22Rv1 (cell line): ENCODE measurements around the gene SELENON.
A peak's percentile ranks its signal among the peaks of the same experiment; 100 is the strongest.

ENCODE experiments used
- ZFX ChIP-seq: fragments of 450-650 bp; IDR thresholded peaks from 2 replicates; pipeline ENCODE4 v1.6.1; 2017; ENCODE audit warnings: antibody characterized with exemption, borderline replicate concordance
- TF ChIP-seq, protein P1 (sequence below): fragments of 450-650 bp; IDR thresholded peaks from 2 replicates; pipeline ENCODE4 v1.5.1; 2017; ENCODE audit warnings: mild to moderate bottlenecking

DNA sequence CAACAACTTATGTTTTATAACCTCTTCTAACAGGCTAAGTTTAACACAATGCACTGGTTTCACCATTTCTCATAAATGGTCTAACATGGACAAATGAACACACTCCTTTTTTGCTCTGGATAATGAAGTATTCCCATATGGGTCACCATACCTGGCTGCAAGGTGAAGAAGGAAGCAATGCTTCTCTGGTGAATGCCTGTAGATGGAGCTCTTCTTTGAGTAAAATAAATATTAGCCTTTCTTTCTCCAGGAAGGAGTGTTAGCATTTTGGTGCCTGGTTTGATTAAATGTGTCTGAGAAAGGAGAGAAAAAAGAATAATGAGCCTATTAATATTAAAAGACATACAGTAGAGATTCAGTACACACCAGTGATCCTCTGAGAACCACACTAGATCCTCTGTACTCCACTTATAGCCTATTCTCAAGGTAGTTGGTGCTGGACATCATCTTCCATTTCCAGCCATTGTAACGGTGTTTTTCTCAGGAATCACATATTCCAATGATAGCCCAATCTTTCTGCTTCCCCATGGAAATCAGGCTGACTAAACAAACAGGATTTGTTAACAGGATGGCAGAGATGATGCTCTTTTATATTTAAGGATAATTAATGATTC, 37.4 kb downstream of the SELENON start:
- TF ChIP-seq, protein P1, sequence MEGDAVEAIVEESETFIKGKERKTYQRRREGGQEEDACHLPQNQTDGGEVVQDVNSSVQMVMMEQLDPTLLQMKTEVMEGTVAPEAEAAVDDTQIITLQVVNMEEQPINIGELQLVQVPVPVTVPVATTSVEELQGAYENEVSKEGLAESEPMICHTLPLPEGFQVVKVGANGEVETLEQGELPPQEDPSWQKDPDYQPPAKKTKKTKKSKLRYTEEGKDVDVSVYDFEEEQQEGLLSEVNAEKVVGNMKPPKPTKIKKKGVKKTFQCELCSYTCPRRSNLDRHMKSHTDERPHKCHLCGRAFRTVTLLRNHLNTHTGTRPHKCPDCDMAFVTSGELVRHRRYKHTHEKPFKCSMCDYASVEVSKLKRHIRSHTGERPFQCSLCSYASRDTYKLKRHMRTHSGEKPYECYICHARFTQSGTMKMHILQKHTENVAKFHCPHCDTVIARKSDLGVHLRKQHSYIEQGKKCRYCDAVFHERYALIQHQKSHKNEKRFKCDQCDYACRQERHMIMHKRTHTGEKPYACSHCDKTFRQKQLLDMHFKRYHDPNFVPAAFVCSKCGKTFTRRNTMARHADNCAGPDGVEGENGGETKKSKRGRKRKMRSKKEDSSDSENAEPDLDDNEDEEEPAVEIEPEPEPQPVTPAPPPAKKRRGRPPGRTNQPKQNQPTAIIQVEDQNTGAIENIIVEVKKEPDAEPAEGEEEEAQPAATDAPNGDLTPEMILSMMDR = peak; percentile 76
- TF ChIP-seq ZFX = no peak
